Skeletal muscle tissue (tissue), 4 donors: ENCODE measurements around the gene TAS2R10. TPM values are rescaled to one million over a fixed set of nuclear protein-coding genes. Genes with fewer than 3 reads are reported as not detected.

Experiments
- H3K27ac ChIP-seq: one replicate; pipeline ENCODE4 v1.7.0; 2013; ENCODE audit warnings: mild to moderate bottlenecking, low read depth, low read length, inconsistent platforms
- H3K27me3 ChIP-seq, 3 donors: one replicate each; pipeline ENCODE4 v1.7.0; 2013; ENCODE audit warnings: low read length in 3 of 3; ENCODE audit not compliant: control insufficient read depth in 3 of 3, insufficient read depth in 3 of 3
- H3K36me3 ChIP-seq, 3 donors: one replicate each; pipeline ENCODE4 v1.7.0; 2013; ENCODE audit warnings: low read length in 3 of 3; ENCODE audit not compliant: control insufficient read depth in 3 of 3, insufficient read depth in 3 of 3
- H3K4me1 ChIP-seq, 3 donors: one replicate each; pipeline ENCODE4 v1.7.0; 2013; ENCODE audit warnings: low read length in 3 of 3, mild to moderate bottlenecking in 3 of 3; ENCODE audit not compliant: control insufficient read depth in 3 of 3, insufficient read depth in 3 of 3
- H3K4me3 ChIP-seq, 3 donors: one replicate each; pipeline ENCODE4 v1.7.0; 2013; ENCODE audit warnings: low read length in 3 of 3
- H3K9ac ChIP-seq, 3 donors: one replicate each; pipeline ENCODE4 v1.7.0; 2013; ENCODE audit warnings: low read length in 3 of 3, mild to moderate bottlenecking in 3 of 3, moderate library complexity in 2 of 3, low read depth in 1 of 3
- H3K9me3 ChIP-seq, 3 donors: one replicate each; pipeline ENCODE4 v1.7.0; 2013; ENCODE audit warnings: low read length in 3 of 3; ENCODE audit not compliant: control insufficient read depth in 3 of 3
- total RNA-seq: library from RNA; depleted of rRNA; stranded (reverse); fragments of >200 nt; gene quantifications from one replicate; pipeline ENCODE4 v1.2.3, GENCODE V29; 2014
- donor health status: Osteomylitis.

The TAS2R10 gene, protein sequence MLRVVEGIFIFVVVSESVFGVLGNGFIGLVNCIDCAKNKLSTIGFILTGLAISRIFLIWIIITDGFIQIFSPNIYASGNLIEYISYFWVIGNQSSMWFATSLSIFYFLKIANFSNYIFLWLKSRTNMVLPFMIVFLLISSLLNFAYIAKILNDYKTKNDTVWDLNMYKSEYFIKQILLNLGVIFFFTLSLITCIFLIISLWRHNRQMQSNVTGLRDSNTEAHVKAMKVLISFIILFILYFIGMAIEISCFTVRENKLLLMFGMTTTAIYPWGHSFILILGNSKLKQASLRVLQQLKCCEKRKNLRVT
- 2.1 TPM for total RNA-seq

DNA sequence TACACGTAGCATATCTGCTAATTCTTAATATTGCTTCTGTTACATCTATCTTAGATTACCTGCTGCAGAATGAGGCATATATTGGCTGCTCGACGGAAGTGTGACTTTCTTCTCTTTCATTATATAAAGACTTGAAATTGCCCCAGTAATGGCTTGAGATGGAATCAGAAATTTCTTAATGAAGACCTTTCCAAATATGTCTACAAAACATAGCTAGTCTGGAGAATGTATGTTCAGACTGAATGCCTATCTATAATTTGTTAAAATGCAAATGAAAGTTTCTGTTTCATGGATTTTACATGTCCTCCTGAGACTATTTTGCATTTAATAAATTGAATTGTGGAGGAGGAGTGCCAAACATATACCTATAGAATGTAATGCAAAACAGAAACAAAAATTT, at the start of gene TAS2R10:
Gene TAS2R10 (minus strand): TSS at position 101 of the 400 bp plus-strand sequence. CDS start 89 bp downstream, at position 12.
- H3K9me3 ChIP-seq = no peaks in the 10 kb centered on the region
- H3K4me1 ChIP-seq = no peaks in the 10 kb centered on the region
- no peak within 1 kb of the TSS for H3K27ac ChIP-seq
- H3K36me3 ChIP-seq = no peaks in the 10 kb centered on the region
- H3K27me3 ChIP-seq = no peaks in the 10 kb centered on the region
- H3K4me3 ChIP-seq = no peak within 1 kb of the TSS
- no peak within 1 kb of the TSS for H3K9ac ChIP-seq

DNA sequence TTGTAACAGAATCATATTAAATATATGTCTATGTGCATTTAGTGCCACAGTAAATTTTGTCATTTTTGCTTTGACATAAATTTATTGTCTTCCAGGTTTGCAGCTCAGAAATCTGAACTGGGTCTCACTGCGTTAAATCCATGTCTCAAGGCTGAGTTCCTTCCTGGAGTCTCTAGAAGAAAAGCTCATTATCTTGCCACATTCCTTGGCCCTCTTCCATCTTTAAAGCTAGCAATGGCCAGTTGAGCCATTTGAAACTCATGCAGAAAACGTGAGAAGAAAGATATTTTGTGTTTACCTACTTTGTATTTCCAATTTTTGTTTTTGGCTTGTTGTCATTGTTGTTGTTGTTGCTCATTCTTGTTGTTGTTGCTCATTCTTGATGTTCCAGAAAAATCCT, 47.2 kb upstream of the TAS2R10 start:
- Histone ChIP-seq H3K9ac (no peak overlapping the region), H3K4me1 (no peaks in the 10 kb centered on the region), H3K27ac (no peak overlapping the region), H3K36me3 (peaks cover 0 to 6% (median 5%) of the 10 kb centered on the region in 3 donors), H3K9me3 (no peaks in the 10 kb centered on the region), H3K4me3 (no peak overlapping the region), H3K27me3 (no peaks in the 10 kb centered on the region)

DNA sequence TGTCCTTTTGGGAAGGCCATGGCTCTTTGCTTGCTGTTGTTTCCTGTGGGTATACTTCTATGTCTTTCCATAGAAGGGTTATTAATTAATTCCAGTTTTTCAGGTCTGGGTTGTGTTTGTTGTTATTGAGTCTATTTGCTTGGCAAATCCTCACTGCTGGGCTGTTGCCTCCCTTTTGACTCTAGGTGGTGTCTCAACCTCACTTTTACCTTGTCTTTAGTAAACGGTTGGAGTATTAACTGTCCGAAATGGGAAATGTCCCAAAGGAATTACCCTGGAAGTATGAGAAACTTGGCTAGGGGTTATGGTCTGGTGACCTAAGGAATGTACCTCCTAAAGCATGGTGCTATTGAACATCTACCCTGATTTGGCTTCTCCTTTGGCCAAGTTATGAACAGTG, 41.2 kb upstream of the TAS2R10 start:
- Histone ChIP-seq H3K27me3 (no peaks in the 10 kb centered on the region), H3K4me3 (no peak overlapping the region), H3K4me1 (no peaks in the 10 kb centered on the region), H3K9ac (no peak overlapping the region), H3K9me3 (no peaks in the 10 kb centered on the region), H3K27ac (no peak overlapping the region), H3K36me3 (no peaks in the 10 kb centered on the region)

DNA sequence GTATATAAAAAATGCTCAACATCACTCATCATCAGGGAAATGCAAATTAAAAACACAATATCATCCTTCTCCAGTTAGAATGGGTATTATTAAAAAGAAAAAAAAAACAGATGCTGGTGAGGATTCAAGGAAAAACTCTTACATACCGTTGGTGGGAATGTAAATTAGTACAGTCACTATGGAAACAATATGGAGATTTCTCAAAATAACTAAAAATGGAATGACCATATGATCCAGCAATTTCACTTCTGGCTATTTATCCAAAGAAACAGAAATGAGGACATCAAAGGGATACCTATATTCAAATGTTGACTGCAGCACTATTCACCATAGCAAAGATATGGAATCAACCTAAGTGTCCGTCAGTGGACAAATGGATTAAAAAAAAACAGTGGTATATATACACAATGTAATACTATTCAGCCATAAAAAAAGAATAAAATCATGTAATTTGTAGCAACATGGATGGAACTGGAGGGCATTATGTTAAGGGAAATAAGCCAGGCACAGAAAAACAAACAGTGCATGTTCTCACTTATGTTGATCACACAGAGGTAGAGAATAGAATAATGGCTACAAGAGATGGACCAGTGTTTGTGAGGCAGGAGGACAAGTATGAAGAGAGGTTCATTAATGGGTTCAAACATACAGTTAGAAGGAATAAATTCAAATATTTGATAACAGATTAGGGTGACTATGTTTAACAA, 37.5 kb upstream of the TAS2R10 start:
- Histone ChIP-seq H3K27ac (no peak overlapping the region), H3K4me1 (no peaks in the 10 kb centered on the region), H3K9ac (no peak overlapping the region), H3K4me3 (no peak overlapping the region), H3K27me3 (no peaks in the 10 kb centered on the region), H3K9me3 (peaks cover 0 to 3% (median 0%) of the 10 kb centered on the region in 3 donors), H3K36me3 (no peaks in the 10 kb centered on the region)

DNA sequence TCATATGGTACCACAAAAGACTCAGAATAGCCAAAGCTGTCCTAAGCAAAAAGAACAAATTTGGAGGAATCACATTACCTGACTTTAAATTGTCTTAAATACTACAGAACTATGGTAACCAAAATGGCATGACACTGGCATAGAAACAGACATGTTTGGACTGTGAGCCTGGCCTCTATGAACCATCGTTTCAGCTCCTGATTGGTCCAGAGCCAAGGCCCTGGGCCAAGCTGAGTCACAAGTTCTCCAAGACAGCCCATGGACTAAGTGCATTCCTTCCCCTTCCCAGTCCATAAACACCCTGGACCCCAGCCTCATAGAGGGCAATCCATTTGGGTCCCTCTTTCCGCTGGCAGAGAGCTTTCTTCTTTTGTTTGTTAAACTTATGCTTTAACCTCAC, 35.2 kb upstream of the TAS2R10 start:
- Histone ChIP-seq H3K9ac (no peak overlapping the region), H3K36me3 (peaks cover 0 to 5% (median 0%) of the 10 kb centered on the region in 3 donors), H3K9me3 (peaks cover 0 to 3% (median 0%) of the 10 kb centered on the region in 3 donors), H3K4me3 (no peak overlapping the region), H3K27me3 (no peaks in the 10 kb centered on the region), H3K4me1 (no peaks in the 10 kb centered on the region), H3K27ac (no peak overlapping the region)

DNA sequence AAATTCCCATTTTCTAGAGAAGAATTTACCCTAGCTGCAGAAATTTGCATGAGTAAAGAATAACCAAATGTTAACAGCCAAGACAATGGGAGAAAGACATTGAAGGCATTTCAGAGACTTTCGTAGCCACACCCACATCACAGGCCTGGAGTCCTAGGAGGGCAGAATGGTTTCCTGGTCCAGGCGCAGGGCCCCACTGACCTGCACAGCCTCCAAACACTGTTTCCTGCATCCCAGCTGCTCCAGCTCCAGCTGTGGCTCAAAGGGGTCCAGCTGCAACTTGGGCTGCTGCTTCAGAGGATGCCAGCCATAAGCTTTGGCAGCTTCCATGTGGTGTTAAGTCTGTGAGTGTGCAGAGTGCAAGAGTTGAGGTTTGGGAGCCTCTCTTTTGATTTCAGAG, 29.6 kb upstream of the TAS2R10 start:
- no peaks in the 10 kb centered on the region for H3K27me3 ChIP-seq
- no peak overlapping the region for H3K27ac ChIP-seq
- no peaks in the 10 kb centered on the region for H3K4me1 ChIP-seq
- H3K9me3 ChIP-seq = peaks cover 0 to 3% (median 0%) of the 10 kb centered on the region in 3 donors
- no peak overlapping the region for H3K9ac ChIP-seq
- peaks cover 0 to 8% (median 4%) of the 10 kb centered on the region in 3 donors for H3K36me3 ChIP-seq
- H3K4me3 ChIP-seq = no peak overlapping the region

DNA sequence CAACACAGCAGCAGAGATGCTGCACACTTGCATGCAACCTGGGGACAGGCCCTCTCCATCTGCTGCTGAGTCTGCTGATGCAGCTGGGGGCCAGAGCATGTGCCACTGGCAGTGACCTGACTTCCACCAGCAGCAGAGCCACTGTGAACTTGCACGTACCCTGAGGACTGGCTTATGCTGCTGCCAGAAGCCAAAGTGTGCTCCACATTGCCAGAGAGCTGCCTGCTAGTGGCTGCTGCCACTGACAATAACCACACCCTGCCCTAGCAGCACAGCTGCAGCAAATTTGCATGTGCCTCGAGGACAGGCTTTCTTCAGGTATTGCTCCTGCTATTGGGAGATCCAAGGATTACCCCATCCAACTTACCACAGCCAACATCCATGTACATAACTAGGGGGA, 27.6 kb upstream of the TAS2R10 start:
- Histone ChIP-seq H3K36me3 (peaks cover 0 to 8% (median 4%) of the 10 kb centered on the region in 3 donors), H3K4me1 (no peaks in the 10 kb centered on the region), H3K27me3 (no peaks in the 10 kb centered on the region), H3K4me3 (no peak overlapping the region), H3K27ac (no peak overlapping the region), H3K9ac (no peak overlapping the region), H3K9me3 (peaks cover 0 to 3% (median 0%) of the 10 kb centered on the region in 3 donors)

DNA sequence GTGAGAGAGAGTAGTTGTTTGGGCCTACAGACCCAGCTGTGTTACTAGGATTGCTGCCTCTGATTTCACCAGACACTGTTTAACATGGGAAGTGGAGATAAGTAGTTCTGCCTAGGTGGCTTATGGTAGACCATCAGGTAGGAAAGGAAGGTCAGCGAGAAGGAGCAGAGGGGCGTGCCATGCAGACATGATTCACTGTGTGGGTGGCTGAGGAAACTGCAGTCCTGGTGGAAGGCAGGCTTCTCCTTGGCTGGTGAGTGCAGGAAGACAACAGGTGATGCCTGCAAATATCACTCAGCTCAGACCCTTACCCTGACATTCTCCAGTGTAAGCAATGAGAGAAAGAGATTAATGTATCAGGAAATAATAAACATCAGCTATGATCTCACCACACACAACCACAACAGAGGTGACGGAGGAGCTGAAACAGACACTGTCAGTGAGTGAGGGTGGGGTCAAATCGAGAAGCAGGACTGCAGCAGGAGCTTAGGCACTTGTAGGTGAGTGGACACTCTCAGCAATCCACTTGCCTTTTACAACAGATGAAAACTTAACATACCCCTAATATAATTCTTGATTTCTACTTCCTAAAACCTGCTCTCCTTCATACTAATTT, 25.2 kb upstream of the TAS2R10 start:
- Histone ChIP-seq H3K9ac (no peak overlapping the region), H3K27me3 (no peaks in the 10 kb centered on the region), H3K27ac (no peak overlapping the region), H3K9me3 (peaks cover 0 to 3% (median 0%) of the 10 kb centered on the region in 3 donors), H3K4me3 (no peak overlapping the region), H3K36me3 (peaks cover 0 to 10% (median 9%) of the 10 kb centered on the region in 3 donors), H3K4me1 (no peaks in the 10 kb centered on the region)

DNA sequence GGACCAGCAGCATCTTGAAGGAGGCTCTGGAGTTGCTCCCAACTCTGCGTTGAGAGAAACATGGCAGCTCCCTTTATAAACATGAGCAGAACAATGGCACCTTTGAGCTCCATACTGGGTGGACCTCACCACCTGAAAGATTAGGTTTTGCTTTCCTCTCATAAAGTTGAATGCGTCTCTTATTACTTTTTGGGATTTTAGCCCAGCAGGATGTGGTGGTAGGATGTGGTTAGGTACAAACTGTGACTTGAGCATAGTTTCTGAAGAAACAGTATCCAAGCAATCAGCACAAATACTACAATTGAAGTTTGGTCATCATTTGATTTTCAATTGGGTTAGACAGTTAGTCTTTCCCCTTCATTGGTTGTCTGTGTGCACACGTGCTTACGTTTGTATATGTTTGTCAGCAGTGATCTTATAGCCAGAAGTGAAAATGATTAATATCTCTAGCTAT, 23.3 kb upstream of the TAS2R10 start, which contains the start of gene PRR4:
Gene PRR4 (minus strand): TSS at position 51 of the 454 bp plus-strand sequence. CDS start 38 bp downstream, at position 13.
- H3K9ac ChIP-seq = no peak within 1 kb of the TSS
- H3K4me3 ChIP-seq = no peak within 1 kb of the TSS
- no peaks in the 10 kb centered on the region for H3K27me3 ChIP-seq
- no peaks in the 10 kb centered on the region for H3K4me1 ChIP-seq
- H3K9me3 ChIP-seq = no peaks in the 10 kb centered on the region
- H3K36me3 ChIP-seq = peaks cover 0 to 10% (median 5%) of the 10 kb centered on the region in 3 donors
- no peak within 1 kb of the TSS for H3K27ac ChIP-seq

DNA sequence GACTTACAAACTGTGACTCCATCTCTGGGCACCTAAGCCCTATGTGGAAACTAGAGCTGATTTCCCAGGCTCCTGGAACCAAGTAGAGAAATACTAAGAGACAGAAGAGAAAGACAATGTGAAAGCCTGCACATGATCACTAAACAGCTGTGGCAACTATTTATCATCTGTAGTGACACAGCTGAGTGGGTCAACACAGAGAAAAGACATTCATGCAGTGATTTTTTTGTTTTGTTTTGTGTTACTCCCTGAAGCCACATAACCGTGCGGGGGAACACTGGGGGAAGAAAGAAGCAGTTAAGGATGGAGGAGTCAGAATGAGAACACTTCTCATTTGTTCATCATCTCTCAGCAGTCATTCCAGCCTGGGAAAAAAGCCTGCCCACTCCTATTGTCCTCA, 21.6 kb upstream of the TAS2R10 start:
- peaks cover 2 to 14% (median 8%) of the 10 kb centered on the region in 3 donors for H3K36me3 ChIP-seq
- H3K9ac ChIP-seq = no peak overlapping the region
- H3K27me3 ChIP-seq = no peaks in the 10 kb centered on the region
- H3K4me3 ChIP-seq = no peak overlapping the region
- H3K4me1 ChIP-seq = no peaks in the 10 kb centered on the region
- H3K27ac ChIP-seq = no peak overlapping the region
- H3K9me3 ChIP-seq = no peaks in the 10 kb centered on the region
